IMR-90 (cell line): ENCODE results near the gene HAAO. TPM values are rescaled to one million over a fixed set of nuclear protein-coding genes. Genes with fewer than 3 reads are reported as not detected.

Experiments used
- ATAC-seq: fragments of 200-7000 bp; cut with Tn5 transposase; 2 replicates; pipeline ENCODE4 v1.9.1; 2020; ENCODE audit warnings: low read depth, mild to moderate bottlenecking, moderate library complexity
- BruUV-seq: library from RNA; stranded (reverse); fragments of 400-500 nt; replicated peaks from 2 replicates; lab custom pipeline; 2021; lab: Mats Ljungman, UMichigan
- CTCF ChIA-PET: fragments of 300-600 bp; formaldehyde crosslinking; extraction: SDS; loops from one replicate; lab custom pipeline; 2021; ENCODE audit warnings: antibody characterized with exemption; lab: Yijun Ruan, JAX
- POLR2A ChIA-PET: fragments of 300-600 bp; sonication (Branson Sonifier 250); formaldehyde crosslinking; loops from one replicate; lab custom pipeline; 2022; ENCODE audit warnings: antibody characterized with exemption; ENCODE audit not compliant: unreplicated experiment; lab: Charles Lee
- DNase-seq: peaks from one replicate; pipeline ENCODE4 v3.0.0; 2013
- H2AFZ ChIP-seq: replicated peaks from 2 replicates; pipeline ENCODE3; 2013; ENCODE audit warnings: low read length, mild to moderate bottlenecking; ENCODE audit not compliant: poor library complexity
- H2AK5ac ChIP-seq: 2 replicates; pipeline ENCODE4 v1.6.1; 2013; ENCODE audit warnings: low read depth, low read length, inconsistent platforms
- H2AK9ac ChIP-seq: replicated peaks from 2 replicates; pipeline ENCODE3; 2013; ENCODE audit warnings: mild to moderate bottlenecking, low read depth, low read length, moderate library complexity; ENCODE audit not compliant: poor library complexity
- H2BK120ac ChIP-seq: 2 replicates; pipeline ENCODE4 v1.6.1; 2013; ENCODE audit warnings: low read depth, low read length, inconsistent platforms
- H2BK15ac ChIP-seq: 3 replicates; pipeline ENCODE4 v1.6.1; 2013; ENCODE audit warnings: low read depth, low read length, inconsistent platforms
- H2BK20ac ChIP-seq: 2 replicates; pipeline ENCODE4 v1.6.1; 2013; ENCODE audit warnings: low read depth, mild to moderate bottlenecking, inconsistent platforms, low read length, moderate library complexity
- H2BK5ac ChIP-seq: 2 replicates; pipeline ENCODE4 v1.6.1; 2013; ENCODE audit warnings: mild to moderate bottlenecking, low read depth, low read length, inconsistent platforms; ENCODE audit not compliant: poor library complexity, severe bottlenecking
- H3K14ac ChIP-seq: replicated peaks from 2 replicates; pipeline ENCODE4 v1.6.1; 2013; ENCODE audit warnings: low read depth, low read length, inconsistent platforms
- H3K18ac ChIP-seq: 2 replicates; pipeline ENCODE4 v1.6.1; 2013; ENCODE audit warnings: low read depth, low read length, control low read depth
- H3K23ac ChIP-seq: 2 replicates; pipeline ENCODE4 v1.6.1; 2013; ENCODE audit warnings: low read depth, low read length, inconsistent platforms
- H3K27ac ChIP-seq: 2 replicates; pipeline ENCODE4 v1.5.1; 2013; ENCODE audit warnings: mild to moderate bottlenecking, control low read depth, low read length; ENCODE audit not compliant: insufficient read depth
- H3K27me3 ChIP-seq: 2 replicates; pipeline ENCODE4 v1.6.1; 2013; ENCODE audit warnings: low read length; ENCODE audit not compliant: control insufficient read depth, insufficient read depth
- H3K36me3 ChIP-seq: 2 replicates; pipeline ENCODE4 v1.6.1; 2013; ENCODE audit warnings: low read length, mixed read lengths; ENCODE audit not compliant: control insufficient read depth, insufficient read depth
- H3K4ac ChIP-seq: 2 replicates; pipeline ENCODE4 v1.6.1; 2013; ENCODE audit warnings: low read depth, low read length, inconsistent platforms
- H3K4me1 ChIP-seq: 2 replicates; pipeline ENCODE4 v1.6.1; 2013; ENCODE audit warnings: low read length, mixed read lengths; ENCODE audit not compliant: control insufficient read depth, insufficient read depth
- H3K4me2 ChIP-seq: 2 replicates; pipeline ENCODE4 v1.6.1; 2013; ENCODE audit warnings: low read depth, mild to moderate bottlenecking, control low read depth, low read length, moderate library complexity
- H3K4me3 ChIP-seq: 2 replicates; pipeline ENCODE4 v1.5.1; 2013; ENCODE audit warnings: low read depth, mild to moderate bottlenecking, control low read depth, low read length, moderate library complexity; ENCODE audit not compliant: insufficient read depth
- H3K56ac ChIP-seq: 2 replicates; pipeline ENCODE4 v1.6.1; 2013; ENCODE audit warnings: low read length, inconsistent platforms; ENCODE audit not compliant: insufficient read depth; ENCODE audit errors: extremely low read depth
- H3K79me1 ChIP-seq, 2 experiments: 2 replicates each; pipeline ENCODE4 v1.6.1; 2013; ENCODE audit warnings: low read length in 2 of 2, inconsistent platforms in 1 of 2, low read depth in 1 of 2
- H3K9ac ChIP-seq: 2 replicates; pipeline ENCODE4 v1.6.1; 2013; ENCODE audit warnings: low read depth, low read length, control low read depth
- H3K9me1 ChIP-seq: 2 replicates; pipeline ENCODE4 v1.6.1; 2013; ENCODE audit warnings: low read length, inconsistent platforms; ENCODE audit not compliant: insufficient read depth
- H3K9me3 ChIP-seq: 2 replicates; pipeline ENCODE4 v1.6.1; 2013; ENCODE audit warnings: low read length; ENCODE audit not compliant: control insufficient read depth, insufficient read depth
- H4K20me1 ChIP-seq: 2 replicates; pipeline ENCODE4 v1.6.1; 2013; ENCODE audit warnings: low read length, inconsistent platforms; ENCODE audit not compliant: insufficient read depth
- H4K5ac ChIP-seq: 2 replicates; pipeline ENCODE4 v1.6.1; 2013; ENCODE audit warnings: mild to moderate bottlenecking, low read depth, low read length, control low read depth
- H4K8ac ChIP-seq, 2 experiments: 2 replicates each; pipeline ENCODE4 v1.6.1; 2013; ENCODE audit warnings: low read depth in 2 of 2, low read length in 2 of 2, control low read depth in 1 of 2, inconsistent platforms in 1 of 2
- H4K91ac ChIP-seq: 2 replicates; pipeline ENCODE4 v1.6.1; 2013; ENCODE audit warnings: low read depth, low read length, inconsistent platforms; ENCODE audit not compliant: insufficient read depth
- WGBS, 2 experiments: methylation state at CpG; one replicate each; pipeline versions ENCODE4 v1.1.5 to v1.1.7; 2013; ENCODE audit warnings: missing lambda C conversion rate in 2 of 2; ENCODE audit not compliant: insufficient read length in 1 of 2; ENCODE audit errors: extremely low coverage in 2 of 2; 5-methylcytosine and 5-hydroxymethylcytosine counted together
- dilution Hi-C: fragments of 300-500 bp; cut with HindIII; formaldehyde crosslinking; loops from one replicate; pipeline ENCODE4 v1.14.3; 2018; ENCODE audit warnings: low sequenced_read_pairs; ENCODE audit not compliant: unreplicated experiment
- in situ Hi-C: fragments of 300-500 bp; cut with MboI; formaldehyde crosslinking; loops from 3 replicates; pipeline ENCODE4 v1.14.3; 2019; ENCODE audit warnings: low sequenced_read_pairs, inconsistent platforms, mixed read lengths
- intact Hi-C: fragments of 100-400 bp; cut with micrococcal nuclease; formaldehyde crosslinking; loops from 2 replicates; pipeline ENCODE4 v1.10.0; 2022
- polyA plus RNA-seq, 3 experiments: library from polyadenylated mRNA; depleted of rRNA; stranded (reverse); fragments of >200 nt; gene quantifications; 2 replicates each; pipeline ENCODE4 v1.2.3, GENCODE V29; 2012; ENCODE audit warnings: low replicate concordance in 1 of 3
- total RNA-seq: library from RNA; depleted of rRNA; stranded (reverse); fragments of >200 nt; gene quantifications from 2 replicates; pipeline ENCODE4 v1.2.3, GENCODE V29; 2012
- TF ChIP-seq, protein P1 (sequence below): fragments of 150-350 bp; IDR thresholded peaks from 2 replicates; pipeline ENCODE4 v1.6.1; 2017; ENCODE audit warnings: mild to moderate bottlenecking, antibody characterized with exemption, low read length, low read depth

Gene HAAO
- total and polyA plus RNA-seq, 2 of the 4 experiments (the other 2 are of a cell fraction): 0.05 to 0.18 TPM

DNA sequence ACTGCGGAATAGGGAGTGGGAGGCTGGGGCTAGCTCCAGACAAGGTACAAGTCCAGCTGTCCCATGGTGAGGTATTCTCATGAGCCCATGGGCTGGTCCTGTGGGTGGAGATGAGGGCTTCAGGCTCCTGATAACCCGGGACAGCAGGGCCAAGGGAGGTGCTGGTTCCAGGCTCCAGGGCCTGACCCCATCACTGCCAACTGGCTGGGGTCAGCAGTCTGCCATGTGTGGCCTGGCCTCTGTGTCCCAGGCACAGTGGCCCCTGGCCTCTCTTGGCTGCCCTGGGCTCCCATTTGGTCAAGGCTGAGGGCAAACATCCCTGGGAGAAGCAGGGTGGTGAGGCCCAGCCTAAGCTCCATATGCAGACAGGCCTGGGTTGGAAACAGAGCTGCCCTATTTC lies 27.5 kb downstream of the HAAO start:
- no peak overlapping the region for H4K8ac ChIP-seq
- H3K14ac ChIP-seq: no peak overlapping the region
- H3K18ac ChIP-seq: no peak overlapping the region
- H3K4me2 ChIP-seq: no peak overlapping the region
- H2BK15ac ChIP-seq: no peak overlapping the region
- no peak overlapping the region for H3K23ac ChIP-seq
- CTCF ChIA-PET: interaction anchor here (1.3 kb wide), 1 partner anchor 10 kb away, joined by 5 read pairs; no protein-coding TSS in a partner anchor
- no peak overlapping the region for H3K9ac ChIP-seq
- H3K9me1 ChIP-seq: peaks cover 4% of the 10 kb centered on the region; the same call in 1 of the 2 replicates
- dilution Hi-C loops: no loop called here
- no peaks in the 10 kb centered on the region for H3K9me3 ChIP-seq
- H2AFZ ChIP-seq: no peak overlapping the region
- no peak overlapping the region for H3K4me3 ChIP-seq
- no peaks in the 10 kb centered on the region for H3K36me3 ChIP-seq
- no peaks in the 10 kb centered on the region; the same call in 1 of the 2 replicates for H3K27me3 ChIP-seq
- no peak overlapping the region for H3K56ac ChIP-seq
- no peak overlapping the region for H3K4ac ChIP-seq
- H3K27ac ChIP-seq: no peak overlapping the region
- H2BK20ac ChIP-seq: no peak overlapping the region
- no TSS peak for BruUV-seq
- ATAC-seq: no peak
- H2BK5ac ChIP-seq: no peak overlapping the region
- intact Hi-C loops: no loop called here
- in situ Hi-C loops: no loop called here
- DNase-seq: no peak
- 100% methylated on average over 1 of the region's 2 CpGs; no CpG with 5 or more reads in 1 of the 2 experiments for WGBS, 2 experiments
- TF ChIP-seq, protein P1, sequence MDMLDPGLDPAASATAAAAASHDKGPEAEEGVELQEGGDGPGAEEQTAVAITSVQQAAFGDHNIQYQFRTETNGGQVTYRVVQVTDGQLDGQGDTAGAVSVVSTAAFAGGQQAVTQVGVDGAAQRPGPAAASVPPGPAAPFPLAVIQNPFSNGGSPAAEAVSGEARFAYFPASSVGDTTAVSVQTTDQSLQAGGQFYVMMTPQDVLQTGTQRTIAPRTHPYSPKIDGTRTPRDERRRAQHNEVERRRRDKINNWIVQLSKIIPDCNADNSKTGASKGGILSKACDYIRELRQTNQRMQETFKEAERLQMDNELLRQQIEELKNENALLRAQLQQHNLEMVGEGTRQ: no peak
- H2BK120ac ChIP-seq: no peak overlapping the region
- H4K20me1 ChIP-seq: no peaks in the 10 kb centered on the region
- no peak overlapping the region for H2AK5ac ChIP-seq
- H2AK9ac ChIP-seq: no peak overlapping the region
- no peak overlapping the region for H4K91ac ChIP-seq
- H4K5ac ChIP-seq: no peak overlapping the region
- POLR2A ChIA-PET: no interaction called here
- no peaks in the 10 kb centered on the region for H3K79me1 ChIP-seq
- no peaks in the 10 kb centered on the region for H3K4me1 ChIP-seq
